GM12801 (cell line): ENCODE measurements around the gene KCNV2.

Experiments
- TF ChIP-seq, protein P1 (sequence below): IDR thresholded peaks from one replicate; pipeline ENCODE4 v1.5.1; 2011; ENCODE audit warnings: control low read depth; ENCODE audit not compliant: insufficient read length; ENCODE audit errors: extremely low read depth

The KCNV2 gene

DNA sequence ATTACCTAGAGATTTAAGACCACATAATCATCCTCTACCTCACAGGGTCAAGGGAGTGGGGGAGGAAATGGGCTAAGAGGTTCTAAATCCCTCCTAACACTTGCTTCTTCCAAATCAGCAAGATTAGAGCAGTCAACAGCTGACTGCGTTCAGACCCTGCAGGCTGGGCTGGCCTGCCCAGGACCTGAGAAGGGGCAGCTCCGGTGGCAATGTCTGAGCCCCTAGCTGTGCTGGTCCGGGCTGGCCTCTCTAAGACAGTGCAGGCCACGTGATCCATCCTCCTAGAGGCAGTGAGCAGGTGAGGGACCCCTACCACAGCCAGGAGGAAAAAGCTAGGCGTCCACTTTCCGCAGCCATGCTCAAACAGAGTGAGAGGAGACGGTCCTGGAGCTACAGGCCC is at the start of gene KCNV2:
KCNV2 (plus strand) TSS at position 126 of the 400 bp plus-strand sequence; CDS start at position 356, 230 bp downstream.
- TF ChIP-seq, protein P1, sequence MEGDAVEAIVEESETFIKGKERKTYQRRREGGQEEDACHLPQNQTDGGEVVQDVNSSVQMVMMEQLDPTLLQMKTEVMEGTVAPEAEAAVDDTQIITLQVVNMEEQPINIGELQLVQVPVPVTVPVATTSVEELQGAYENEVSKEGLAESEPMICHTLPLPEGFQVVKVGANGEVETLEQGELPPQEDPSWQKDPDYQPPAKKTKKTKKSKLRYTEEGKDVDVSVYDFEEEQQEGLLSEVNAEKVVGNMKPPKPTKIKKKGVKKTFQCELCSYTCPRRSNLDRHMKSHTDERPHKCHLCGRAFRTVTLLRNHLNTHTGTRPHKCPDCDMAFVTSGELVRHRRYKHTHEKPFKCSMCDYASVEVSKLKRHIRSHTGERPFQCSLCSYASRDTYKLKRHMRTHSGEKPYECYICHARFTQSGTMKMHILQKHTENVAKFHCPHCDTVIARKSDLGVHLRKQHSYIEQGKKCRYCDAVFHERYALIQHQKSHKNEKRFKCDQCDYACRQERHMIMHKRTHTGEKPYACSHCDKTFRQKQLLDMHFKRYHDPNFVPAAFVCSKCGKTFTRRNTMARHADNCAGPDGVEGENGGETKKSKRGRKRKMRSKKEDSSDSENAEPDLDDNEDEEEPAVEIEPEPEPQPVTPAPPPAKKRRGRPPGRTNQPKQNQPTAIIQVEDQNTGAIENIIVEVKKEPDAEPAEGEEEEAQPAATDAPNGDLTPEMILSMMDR, result no peak

DNA sequence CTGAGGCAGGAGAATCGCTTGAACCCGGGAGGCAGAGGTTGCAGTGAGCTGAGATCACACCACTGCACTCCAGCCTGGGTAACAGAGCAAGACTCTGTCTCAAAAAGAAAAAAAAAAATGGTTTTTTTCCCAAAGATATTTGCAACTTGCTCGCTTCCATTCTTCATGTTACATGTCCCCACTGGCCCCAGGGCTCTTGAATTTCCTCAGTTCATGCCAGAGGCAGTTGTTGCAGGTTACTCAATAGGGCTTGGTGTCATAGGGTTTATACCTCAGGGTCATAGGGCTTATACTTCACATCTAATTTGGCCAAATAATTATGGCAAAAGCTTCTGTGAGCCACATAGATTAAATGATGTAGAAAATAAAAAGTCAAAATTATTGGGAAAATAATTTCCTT is 44.1 kb upstream of the KCNV2 start:
- TF ChIP-seq, protein P1, result no peak

DNA sequence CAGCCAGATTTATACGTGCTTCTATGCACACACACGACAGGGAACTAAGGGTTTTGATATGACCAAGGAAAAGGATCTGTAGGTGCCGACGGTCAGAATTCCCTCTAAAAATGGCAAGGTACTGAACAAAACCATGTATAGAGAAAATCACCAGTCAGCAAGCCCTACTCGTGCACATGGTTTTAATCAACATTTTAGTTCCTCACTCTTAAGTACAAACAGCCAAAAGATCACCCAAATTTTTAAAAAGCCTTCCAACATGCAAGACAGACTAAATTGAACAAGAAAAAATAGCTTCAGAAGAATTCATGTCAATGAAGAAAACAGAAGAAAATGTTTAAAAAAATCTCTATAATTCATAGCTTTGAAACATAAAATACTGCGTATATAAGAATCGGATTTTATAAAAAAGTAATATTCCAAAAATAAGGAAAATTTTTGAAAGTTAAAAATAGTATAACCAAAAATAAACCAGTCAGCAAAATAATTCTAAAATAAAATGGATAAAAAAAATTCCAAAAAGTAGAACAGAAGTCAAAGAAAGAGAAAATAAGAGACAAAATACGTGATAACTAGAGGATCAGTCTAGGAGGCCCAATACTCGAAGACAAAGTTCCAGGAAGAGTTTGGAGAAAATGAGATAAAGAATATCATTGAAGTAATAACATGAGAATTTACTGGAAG is 43.0 kb upstream of the KCNV2 start:
- TF ChIP-seq, protein P1, result no peak

DNA sequence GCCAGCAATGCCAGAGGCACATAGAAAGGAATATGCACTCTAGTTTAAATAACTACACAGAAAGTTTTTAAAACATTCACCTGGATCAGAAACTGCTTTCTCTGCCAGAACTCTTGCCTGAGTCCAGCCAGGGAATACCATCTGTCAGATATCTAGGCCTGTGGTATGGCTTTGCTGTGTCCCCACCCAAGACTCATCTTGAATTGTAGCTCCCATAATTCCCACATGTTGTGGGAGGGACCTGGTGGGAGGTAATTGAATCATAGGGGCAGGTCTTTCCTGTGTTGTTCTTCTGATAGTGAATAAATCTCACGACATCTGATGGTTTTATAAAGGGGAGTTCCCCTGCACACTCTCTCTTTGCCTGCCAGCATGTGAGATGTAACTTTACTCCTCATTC is 41.5 kb upstream of the KCNV2 start:
- TF ChIP-seq, protein P1, result no peak

DNA sequence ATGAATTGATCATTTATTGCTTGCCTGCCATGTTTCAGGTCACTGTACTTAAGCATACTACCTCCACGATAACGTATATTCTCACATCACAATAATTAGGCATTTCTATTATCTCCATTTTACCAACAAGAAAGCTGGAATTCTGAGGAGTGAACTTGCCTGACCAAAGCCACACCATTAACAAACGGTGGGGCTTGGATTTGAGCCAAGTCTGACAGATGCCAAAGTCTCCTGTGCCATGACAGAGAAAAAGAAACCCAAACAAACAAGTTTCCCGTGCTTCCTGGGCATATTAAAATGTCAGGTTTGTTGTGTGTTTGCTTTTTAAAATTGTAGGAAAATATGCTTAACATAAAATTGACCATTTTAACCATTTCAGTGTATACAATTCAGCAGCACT is 40.8 kb upstream of the KCNV2 start:
- TF ChIP-seq, protein P1, result no peak

DNA sequence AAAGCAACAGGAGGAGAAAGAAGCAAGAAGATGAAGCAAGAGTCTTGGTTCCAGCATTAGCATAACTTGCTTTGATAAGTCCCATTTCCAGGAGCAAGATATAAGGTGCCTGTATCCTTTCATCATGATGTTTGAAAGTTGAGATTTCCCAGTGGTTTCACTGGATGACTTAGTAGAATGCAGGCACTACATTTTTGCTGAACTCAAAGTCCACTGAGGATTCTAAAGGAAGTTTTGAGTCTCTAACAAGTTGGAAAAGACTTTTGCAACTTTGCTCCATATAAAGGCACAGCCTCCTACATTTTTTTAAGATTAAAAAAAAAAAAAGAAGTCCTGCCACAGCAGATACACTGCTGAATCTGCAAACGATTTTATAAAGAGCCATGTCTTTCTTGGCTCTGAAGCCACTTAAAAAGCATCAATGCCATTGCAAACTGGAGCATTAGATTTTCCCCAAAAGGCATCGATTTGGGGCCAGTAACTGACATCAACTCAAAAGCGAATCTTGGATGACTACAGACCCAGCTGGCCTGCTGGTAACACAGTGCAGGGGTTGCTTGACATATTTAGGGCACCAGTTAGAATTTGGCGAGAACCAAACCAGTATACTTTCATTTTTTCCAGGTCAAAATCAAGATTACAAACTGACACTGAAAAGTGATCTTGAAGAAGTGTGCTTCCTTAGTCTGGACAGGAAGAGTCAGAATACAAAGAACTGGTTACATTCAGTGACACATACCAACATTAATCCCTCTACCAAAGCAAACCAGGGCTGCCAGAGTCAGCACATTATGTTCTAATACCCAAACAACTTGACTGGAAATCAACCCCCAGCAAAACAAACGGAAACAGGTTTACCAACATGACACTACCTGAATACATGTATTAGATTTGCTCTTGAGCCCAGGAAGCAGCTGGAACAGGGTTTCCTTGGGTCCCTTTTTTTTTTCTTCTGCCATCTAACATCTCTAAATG is 39.1 kb upstream of the KCNV2 start:
- TF ChIP-seq, protein P1, result no peak

DNA sequence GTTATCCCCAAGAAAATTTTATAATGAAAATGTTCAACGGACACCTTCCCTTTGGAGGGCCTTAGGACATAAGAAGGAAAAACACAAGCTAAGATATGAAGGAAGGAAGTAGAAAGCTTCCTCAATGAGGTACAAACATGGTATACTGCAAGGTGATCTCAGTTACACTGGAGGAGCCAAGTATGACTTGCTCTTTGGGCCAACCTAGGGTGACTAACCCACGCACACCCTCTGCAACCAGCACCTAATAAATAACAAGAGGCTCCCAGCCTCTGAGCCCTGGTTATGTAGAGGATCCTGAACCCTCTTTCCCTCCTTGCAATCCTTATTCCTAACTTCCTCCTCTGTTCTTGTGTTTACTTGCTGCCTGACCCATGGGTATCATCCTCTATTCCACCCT is 38.3 kb upstream of the KCNV2 start:
- TF ChIP-seq, protein P1, result no peak
